Ovary (tissue), 3 donors: ENCODE data around the gene NFKBIZ.

Source experiments
- POLR2A ChIP-seq: fragments of 450-650 bp; IDR thresholded peaks from one replicate; pipeline ENCODE4 v1.6.1; 2017; ENCODE audit warnings: antibody characterized with exemption, mild to moderate bottlenecking, moderate library complexity
- TF ChIP-seq, protein P1 (sequence below), 3 donors: fragments of 450-650 bp in 2 of 3; fragments of 200-600 bp in 1 of 3; IDR thresholded peaks; one replicate each; pipeline versions ENCODE4 v1.5.1 to v1.8.0; 2016 to 2022; ENCODE audit warnings: antibody characterized with exemption in 3 of 3, mild to moderate bottlenecking in 1 of 3
- donor health status: DM: no; HTN: no; CAD: no.

DNA sequence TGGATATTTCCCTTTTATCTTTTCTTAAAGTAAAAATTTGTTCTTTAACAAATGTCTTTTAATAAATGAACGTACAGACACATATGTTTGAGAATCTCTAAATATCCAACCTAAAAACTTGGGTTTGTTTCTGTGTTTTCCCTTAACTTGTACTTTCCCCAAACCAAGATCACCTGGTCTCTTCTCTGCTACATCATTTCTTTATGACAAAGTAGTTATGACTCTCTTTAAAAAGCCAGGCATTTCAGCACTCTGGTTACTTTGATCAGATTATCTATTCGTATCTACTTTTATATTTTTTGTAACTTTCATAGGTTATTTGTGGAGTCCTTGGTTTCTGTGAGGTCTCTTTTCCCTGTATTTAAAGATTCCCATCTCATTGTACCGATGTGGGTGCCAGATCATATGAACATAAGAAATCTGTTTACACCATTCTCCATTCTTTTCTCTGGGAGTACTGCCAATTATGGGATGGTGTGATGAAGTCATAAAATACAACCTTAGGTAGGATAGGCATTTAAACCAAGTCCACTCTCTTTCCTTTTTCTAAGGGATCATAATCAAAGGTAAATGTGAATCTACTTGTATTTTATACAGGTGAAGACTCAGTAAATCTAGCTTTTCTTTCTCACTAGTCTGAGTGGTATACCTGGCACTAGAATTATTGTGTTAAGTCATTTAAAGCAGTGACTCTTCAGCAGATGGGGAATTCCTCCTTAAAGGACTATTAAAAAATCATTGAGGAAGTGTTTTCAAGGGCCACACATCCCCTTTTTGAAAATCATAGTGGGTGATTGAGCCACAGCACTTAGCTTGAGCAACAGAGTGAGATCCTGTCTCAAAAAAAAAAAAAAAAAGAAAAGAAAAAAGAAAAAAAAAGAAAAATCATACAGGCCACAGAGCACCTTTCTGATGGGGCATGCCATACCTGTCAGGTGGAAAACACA is 12.4 kb upstream of the NFKBIZ start:
- TF ChIP-seq, protein P1, sequence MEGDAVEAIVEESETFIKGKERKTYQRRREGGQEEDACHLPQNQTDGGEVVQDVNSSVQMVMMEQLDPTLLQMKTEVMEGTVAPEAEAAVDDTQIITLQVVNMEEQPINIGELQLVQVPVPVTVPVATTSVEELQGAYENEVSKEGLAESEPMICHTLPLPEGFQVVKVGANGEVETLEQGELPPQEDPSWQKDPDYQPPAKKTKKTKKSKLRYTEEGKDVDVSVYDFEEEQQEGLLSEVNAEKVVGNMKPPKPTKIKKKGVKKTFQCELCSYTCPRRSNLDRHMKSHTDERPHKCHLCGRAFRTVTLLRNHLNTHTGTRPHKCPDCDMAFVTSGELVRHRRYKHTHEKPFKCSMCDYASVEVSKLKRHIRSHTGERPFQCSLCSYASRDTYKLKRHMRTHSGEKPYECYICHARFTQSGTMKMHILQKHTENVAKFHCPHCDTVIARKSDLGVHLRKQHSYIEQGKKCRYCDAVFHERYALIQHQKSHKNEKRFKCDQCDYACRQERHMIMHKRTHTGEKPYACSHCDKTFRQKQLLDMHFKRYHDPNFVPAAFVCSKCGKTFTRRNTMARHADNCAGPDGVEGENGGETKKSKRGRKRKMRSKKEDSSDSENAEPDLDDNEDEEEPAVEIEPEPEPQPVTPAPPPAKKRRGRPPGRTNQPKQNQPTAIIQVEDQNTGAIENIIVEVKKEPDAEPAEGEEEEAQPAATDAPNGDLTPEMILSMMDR (IDR thresholded peaks at IDR 0.05): no peak
- no peak for TF ChIP-seq POLR2A
